DMS79 (cell line): ENCODE measurements around the gene LYRM4.

Experiments
- DNase-seq: peaks from one replicate; lab custom pipeline; 2025; lab: John Stamatoyannopoulos, UW

Gene LYRM4

GRCh38 chr6:5260661-5261544 lies at the start of gene LYRM4, which contains the start of gene FARS2:
TSS of gene LYRM4 (minus strand) at chr6:5260950. CDS start at chr6:5260733, 217 bp downstream.
TSS of gene FARS2 (plus strand) at chr6:5261513.
- peak; percentile 49 for DNase-seq

- no peak for DNase-seq
Observed at GRCh38 chr6:5308066-5308465, 47.3 kb upstream of the LYRM4 start.

- no peak for DNase-seq
Observed at GRCh38 chr6:5307058-5307457, 46.3 kb upstream of the LYRM4 start.

GRCh38 chr6:5305968-5306626 lies 45.3 kb upstream of the LYRM4 start:
- no peak for DNase-seq

- no peak for DNase-seq
Observed at GRCh38 chr6:5303682-5304081, 42.9 kb upstream of the LYRM4 start.

DNA sequence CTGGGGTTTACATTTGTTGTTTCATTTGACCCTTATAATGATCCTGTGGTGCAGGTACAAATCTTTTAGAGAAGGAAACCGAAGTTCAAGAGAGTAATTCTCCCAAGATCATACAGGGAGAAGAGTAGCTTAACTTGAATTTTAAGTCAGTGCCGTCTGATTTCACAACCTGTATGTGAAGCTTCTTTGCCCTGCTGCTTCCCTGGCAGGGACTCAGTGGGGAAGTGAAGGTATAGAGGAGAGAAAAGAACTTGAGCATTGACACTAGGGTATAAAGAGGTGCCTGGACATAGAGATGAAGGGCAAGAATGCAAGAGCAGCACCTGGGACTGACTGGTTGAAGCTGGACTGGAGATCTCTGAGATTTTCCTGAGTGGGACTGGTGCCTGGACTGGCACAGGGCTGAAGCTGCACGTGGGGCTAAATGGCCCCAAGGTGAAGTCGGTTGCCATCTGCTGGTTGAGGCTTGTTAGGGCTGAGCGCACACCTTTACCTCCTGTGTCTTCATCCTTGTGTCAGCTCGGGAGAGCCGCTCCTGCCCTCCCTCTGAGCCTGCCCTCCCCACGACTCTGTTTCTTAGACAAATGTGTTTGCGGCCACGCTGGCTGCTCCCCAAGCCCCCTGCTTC lies 42.4 kb upstream of the LYRM4 start:
- DNase-seq = no peak

DNA sequence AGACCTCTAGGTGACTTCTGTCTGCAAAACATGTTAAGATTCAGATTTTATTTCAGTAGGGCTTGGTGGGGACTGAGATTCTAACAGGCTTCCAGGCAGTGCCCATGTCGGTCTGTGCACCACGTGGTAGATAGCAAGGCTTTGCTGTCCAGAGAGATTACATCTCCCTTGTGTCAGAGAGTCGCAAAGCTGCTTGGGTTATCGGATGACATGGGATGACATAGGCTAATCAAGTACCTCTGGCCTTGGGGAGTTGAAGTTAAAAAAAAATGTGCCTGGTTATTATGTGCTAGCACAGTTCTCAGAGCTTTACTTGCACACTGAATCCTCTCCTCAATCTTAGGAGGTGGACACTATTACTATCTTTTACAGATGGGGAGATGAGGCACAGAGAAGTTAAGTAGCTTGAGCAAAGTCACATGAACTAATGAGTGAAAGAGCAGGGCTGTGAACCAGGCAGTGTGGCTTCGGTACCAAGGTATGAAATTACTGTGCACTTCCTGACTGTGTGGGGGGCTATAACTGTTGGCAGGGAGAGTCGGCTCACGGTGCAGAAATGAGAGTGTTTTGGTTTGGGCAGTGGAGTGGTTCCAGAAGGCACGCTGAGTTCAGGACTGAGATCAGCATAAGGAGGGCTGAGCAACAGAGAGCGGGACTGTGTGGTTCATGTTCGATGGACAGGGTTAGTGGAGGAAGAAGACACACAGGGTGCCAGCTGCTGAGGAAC lies 41.6 kb upstream of the LYRM4 start:
- no peak for DNase-seq

- DNase-seq = no peak
Observed at GRCh38 chr6:5300206-5300764, 39.5 kb upstream of the LYRM4 start.

DNA sequence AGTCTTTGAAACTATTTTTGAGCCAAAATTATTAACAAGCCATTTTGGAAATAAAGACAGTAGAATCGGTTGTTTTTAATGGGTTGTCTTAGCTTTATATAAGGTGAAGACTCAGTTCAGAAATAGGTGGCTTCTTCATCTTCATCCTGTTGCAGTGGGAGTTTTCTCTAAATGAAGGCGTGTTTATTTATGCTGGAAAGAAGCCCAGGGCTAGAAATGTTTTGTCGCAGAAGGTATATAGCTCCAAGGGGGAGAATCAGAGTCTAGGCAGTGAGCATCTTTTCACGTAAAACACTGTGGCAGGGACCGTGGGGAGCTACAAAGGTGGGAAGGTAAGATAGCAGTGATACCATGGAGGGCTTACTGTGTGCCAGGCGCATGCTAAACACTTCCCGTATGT lies 34.9 kb upstream of the LYRM4 start:
- no peak for DNase-seq

- DNase-seq = no peak
Observed at GRCh38 chr6:5294392-5295211, 33.9 kb upstream of the LYRM4 start.

GRCh38 chr6:5293692-5294091 lies 32.9 kb upstream of the LYRM4 start:
- no peak for DNase-seq

- DNase-seq = no peak
Observed at GRCh38 chr6:5292154-5292553, 31.4 kb upstream of the LYRM4 start.

GRCh38 chr6:5290500-5290899 lies 29.8 kb upstream of the LYRM4 start:
- no peak for DNase-seq

- DNase-seq = no peak
Observed at GRCh38 chr6:5290097-5290496, 29.3 kb upstream of the LYRM4 start.

- DNase-seq = no peak
Observed at GRCh38 chr6:5287966-5288297, 27.2 kb upstream of the LYRM4 start.

- no peak for DNase-seq
Observed at GRCh38 chr6:5287205-5287965, 26.6 kb upstream of the LYRM4 start.

- no peak for DNase-seq
Observed at GRCh38 chr6:5286780-5287179, 26.0 kb upstream of the LYRM4 start.

DNA sequence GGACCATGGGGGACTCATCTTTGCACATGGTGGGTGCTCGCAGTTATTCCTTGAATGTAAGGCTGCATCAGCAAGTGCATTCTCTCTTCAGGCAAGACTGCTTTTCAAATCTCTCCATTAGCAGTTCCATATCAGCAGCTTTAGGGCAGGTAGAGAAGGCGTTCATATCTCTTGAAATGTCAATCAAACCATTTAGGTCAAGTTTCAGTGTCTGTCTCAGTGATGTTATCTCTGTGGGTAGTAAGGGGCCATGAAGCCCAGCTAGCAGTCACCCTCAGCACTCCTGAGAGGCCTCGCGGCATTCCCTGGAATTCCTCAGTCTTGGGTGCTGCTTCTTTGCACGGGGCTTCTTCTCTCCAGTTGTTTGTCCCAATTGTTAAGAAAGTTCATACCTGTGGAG lies 24.8 kb upstream of the LYRM4 start:
- no peak for DNase-seq

GRCh38 chr6:5285081-5285480 lies 24.3 kb upstream of the LYRM4 start:
- no peak for DNase-seq

- no peak for DNase-seq
Observed at GRCh38 chr6:5282191-5282623, 21.5 kb upstream of the LYRM4 start.
